ENCODE data around the gene GPR142. TPM values are rescaled to one million over a fixed set of nuclear protein-coding genes. Genes with fewer than 3 reads are reported as not detected.

Gene GPR142
- total and polyA plus RNA-seq, 4 donors, result 0.05 to 0.08 TPM; not detected in 2

- Histone ChIP-seq H3K9ac (ENCODE audit: low read depth in 1 of 2, low read length in 2 of 2) (no peak overlapping the region), H3K4me1 (ENCODE audit: control insufficient read depth in 4 of 4, insufficient read depth in 4 of 4, low read length in 3 of 4) (peaks cover 3 to 22% (median 15%) of the 10 kb centered on the region in 4 donors), H3K4me3 (ENCODE audit: low read depth in 1 of 3, low read length in 3 of 3) (no peak overlapping the region), H3K27me3 (ENCODE audit: control insufficient read depth in 4 of 4, insufficient read depth in 4 of 4, low read length in 3 of 4) (no peaks in the 10 kb centered on the region), H3K27ac (ENCODE audit: low read depth in 1 of 2, low read length in 2 of 2) (no peak overlapping the region), H3K9me3 (ENCODE audit: control insufficient read depth in 4 of 4, low read length in 3 of 4) (no peaks in the 10 kb centered on the region), H3K36me3 (ENCODE audit: control insufficient read depth in 4 of 4, insufficient read depth in 3 of 4, low read depth in 1 of 4, low read length in 3 of 4) (no peaks in the 10 kb centered on the region)
- TF ChIP-seq HNF4G (IDR thresholded peaks at IDR 0.05), result no peak
- no peak for TF ChIP-seq SP1 (IDR thresholded peaks at IDR 0.05)
- no peak for TF ChIP-seq HNF4A (conservative IDR thresholded peaks at IDR 0.05)
- TF ChIP-seq MAX (IDR thresholded peaks at IDR 0.05), result no peak
- TF ChIP-seq GABPA (IDR thresholded peaks at IDR 0.05 in 1 of 2, conservative IDR thresholded peaks at IDR 0.05 in 1 of 2), result no peak
- no peak for TF ChIP-seq YY1 (IDR thresholded peaks at IDR 0.05)
- TF ChIP-seq RAD21 (IDR thresholded peaks at IDR 0.05), result no peak
- TF ChIP-seq FOXA1 (IDR thresholded peaks at IDR 0.05), result no peak
- TF ChIP-seq, protein P1, sequence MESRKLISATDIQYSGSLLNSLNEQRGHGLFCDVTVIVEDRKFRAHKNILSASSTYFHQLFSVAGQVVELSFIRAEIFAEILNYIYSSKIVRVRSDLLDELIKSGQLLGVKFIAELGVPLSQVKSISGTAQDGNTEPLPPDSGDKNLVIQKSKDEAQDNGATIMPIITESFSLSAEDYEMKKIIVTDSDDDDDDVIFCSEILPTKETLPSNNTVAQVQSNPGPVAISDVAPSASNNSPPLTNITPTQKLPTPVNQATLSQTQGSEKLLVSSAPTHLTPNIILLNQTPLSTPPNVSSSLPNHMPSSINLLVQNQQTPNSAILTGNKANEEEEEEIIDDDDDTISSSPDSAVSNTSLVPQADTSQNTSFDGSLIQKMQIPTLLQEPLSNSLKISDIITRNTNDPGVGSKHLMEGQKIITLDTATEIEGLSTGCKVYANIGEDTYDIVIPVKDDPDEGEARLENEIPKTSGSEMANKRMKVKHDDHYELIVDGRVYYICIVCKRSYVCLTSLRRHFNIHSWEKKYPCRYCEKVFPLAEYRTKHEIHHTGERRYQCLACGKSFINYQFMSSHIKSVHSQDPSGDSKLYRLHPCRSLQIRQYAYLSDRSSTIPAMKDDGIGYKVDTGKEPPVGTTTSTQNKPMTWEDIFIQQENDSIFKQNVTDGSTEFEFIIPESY (IDR thresholded peaks at IDR 0.05), result no peak
- TF ChIP-seq, protein P2, sequence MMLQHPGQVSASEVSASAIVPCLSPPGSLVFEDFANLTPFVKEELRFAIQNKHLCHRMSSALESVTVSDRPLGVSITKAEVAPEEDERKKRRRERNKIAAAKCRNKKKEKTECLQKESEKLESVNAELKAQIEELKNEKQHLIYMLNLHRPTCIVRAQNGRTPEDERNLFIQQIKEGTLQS (IDR thresholded peaks at IDR 0.05), result no peak
- TF ChIP-seq JUND (IDR thresholded peaks at IDR 0.05), result no peak
- TF ChIP-seq, protein P3, sequence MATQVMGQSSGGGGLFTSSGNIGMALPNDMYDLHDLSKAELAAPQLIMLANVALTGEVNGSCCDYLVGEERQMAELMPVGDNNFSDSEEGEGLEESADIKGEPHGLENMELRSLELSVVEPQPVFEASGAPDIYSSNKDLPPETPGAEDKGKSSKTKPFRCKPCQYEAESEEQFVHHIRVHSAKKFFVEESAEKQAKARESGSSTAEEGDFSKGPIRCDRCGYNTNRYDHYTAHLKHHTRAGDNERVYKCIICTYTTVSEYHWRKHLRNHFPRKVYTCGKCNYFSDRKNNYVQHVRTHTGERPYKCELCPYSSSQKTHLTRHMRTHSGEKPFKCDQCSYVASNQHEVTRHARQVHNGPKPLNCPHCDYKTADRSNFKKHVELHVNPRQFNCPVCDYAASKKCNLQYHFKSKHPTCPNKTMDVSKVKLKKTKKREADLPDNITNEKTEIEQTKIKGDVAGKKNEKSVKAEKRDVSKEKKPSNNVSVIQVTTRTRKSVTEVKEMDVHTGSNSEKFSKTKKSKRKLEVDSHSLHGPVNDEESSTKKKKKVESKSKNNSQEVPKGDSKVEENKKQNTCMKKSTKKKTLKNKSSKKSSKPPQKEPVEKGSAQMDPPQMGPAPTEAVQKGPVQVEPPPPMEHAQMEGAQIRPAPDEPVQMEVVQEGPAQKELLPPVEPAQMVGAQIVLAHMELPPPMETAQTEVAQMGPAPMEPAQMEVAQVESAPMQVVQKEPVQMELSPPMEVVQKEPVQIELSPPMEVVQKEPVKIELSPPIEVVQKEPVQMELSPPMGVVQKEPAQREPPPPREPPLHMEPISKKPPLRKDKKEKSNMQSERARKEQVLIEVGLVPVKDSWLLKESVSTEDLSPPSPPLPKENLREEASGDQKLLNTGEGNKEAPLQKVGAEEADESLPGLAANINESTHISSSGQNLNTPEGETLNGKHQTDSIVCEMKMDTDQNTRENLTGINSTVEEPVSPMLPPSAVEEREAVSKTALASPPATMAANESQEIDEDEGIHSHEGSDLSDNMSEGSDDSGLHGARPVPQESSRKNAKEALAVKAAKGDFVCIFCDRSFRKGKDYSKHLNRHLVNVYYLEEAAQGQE (IDR thresholded peaks at IDR 0.05), result no peak
- no peak for TF ChIP-seq FOXA2 (IDR thresholded peaks at IDR 0.05)
- TF ChIP-seq RXRA (IDR thresholded peaks at IDR 0.05), result no peak
- no peak for TF ChIP-seq TAF1 (conservative IDR thresholded peaks at IDR 0.05)
- TF ChIP-seq EGR1 (IDR thresholded peaks at IDR 0.05; ENCODE audit: low read depth in 2 of 2), result no peak
- DNase-seq (ENCODE audit: low spot score), result no peak
- WGBS, result 97% methylated on average over 26 of the region's 26 CpGs
Measured at GRCh38 chr17:74371653-74372147, 4.4 kb downstream of the GPR142 start.

GRCh38 chr17:74372426-74372825, 5.1 kb downstream of the GPR142 start:
- Histone ChIP-seq H3K4me3 (ENCODE audit: low read depth in 1 of 3, low read length in 3 of 3) (no peak overlapping the region), H3K9ac (ENCODE audit: low read depth in 1 of 2, low read length in 2 of 2) (no peak overlapping the region), H3K27me3 (ENCODE audit: control insufficient read depth in 4 of 4, insufficient read depth in 4 of 4, low read length in 3 of 4) (no peaks in the 10 kb centered on the region), H3K27ac (ENCODE audit: low read depth in 1 of 2, low read length in 2 of 2) (no peak overlapping the region), H3K9me3 (ENCODE audit: control insufficient read depth in 4 of 4, low read length in 3 of 4) (no peaks in the 10 kb centered on the region), H3K36me3 (ENCODE audit: control insufficient read depth in 4 of 4, insufficient read depth in 3 of 4, low read depth in 1 of 4, low read length in 3 of 4) (no peaks in the 10 kb centered on the region), H3K4me1 (ENCODE audit: control insufficient read depth in 4 of 4, insufficient read depth in 4 of 4, low read length in 3 of 4) (peaks cover 3 to 22% (median 15%) of the 10 kb centered on the region in 4 donors)
- no peak for DNase-seq (ENCODE audit: low spot score)
- WGBS, result 96% methylated on average over 9 of the region's 9 CpGs
- TF ChIP-seq FOXA1 (IDR thresholded peaks at IDR 0.05), result no peak
- TF ChIP-seq, protein P3 (IDR thresholded peaks at IDR 0.05), result no peak
- no peak for TF ChIP-seq SP1 (IDR thresholded peaks at IDR 0.05)
- TF ChIP-seq NR2F2 (IDR thresholded peaks at IDR 0.05), result no peak
- no peak for TF ChIP-seq RAD21 (IDR thresholded peaks at IDR 0.05)
- TF ChIP-seq, protein P2 (IDR thresholded peaks at IDR 0.05), result no peak
- no peak for TF ChIP-seq HNF4G (IDR thresholded peaks at IDR 0.05)
- no peak for TF ChIP-seq JUND (IDR thresholded peaks at IDR 0.05)
- no peak for TF ChIP-seq RXRA (IDR thresholded peaks at IDR 0.05)
- no peak for TF ChIP-seq TAF1 (conservative IDR thresholded peaks at IDR 0.05)
- TF ChIP-seq, protein P1 (IDR thresholded peaks at IDR 0.05), result no peak
- no peak for TF ChIP-seq HNF4A (conservative IDR thresholded peaks at IDR 0.05)
- no peak for TF ChIP-seq GABPA (IDR thresholded peaks at IDR 0.05 in 1 of 2, conservative IDR thresholded peaks at IDR 0.05 in 1 of 2)
- TF ChIP-seq MAX (IDR thresholded peaks at IDR 0.05), result no peak
- TF ChIP-seq YY1 (IDR thresholded peaks at IDR 0.05), result no peak
- no peak for TF ChIP-seq EGR1 (IDR thresholded peaks at IDR 0.05; ENCODE audit: low read depth in 2 of 2)

Measured in liver (tissue), 9 donors.